A549 (cell line): ENCODE data around the gene TUBGCP5.

Experiments used
- POLR2A ChIP-seq: IDR thresholded peaks from 2 replicates; pipeline ENCODE4 v1.6.1; 2012; ENCODE audit warnings: mild to moderate bottlenecking, low read length
- RCOR1 ChIP-seq: fragments of 150-350 bp; IDR thresholded peaks from 2 replicates; pipeline ENCODE4 v1.6.1; 2014; ENCODE audit warnings: antibody characterized with exemption, low read length, low read depth
- ZNF302 ChIP-seq: fragments of 250-450 bp; sonication (Bioruptor Pico); IDR thresholded peaks from 2 replicates; pipeline ENCODE4 v1.9.0; 2021; ENCODE audit warnings: inconsistent platforms, mild to moderate bottlenecking, moderate library complexity
- TF ChIP-seq, protein P1 (sequence below): fragments of >200 bp; sonication (Bioruptor Twin); formaldehyde crosslinking; IDR thresholded peaks from 3 replicates; pipeline ENCODE4 v1.5.1; 2016
- TF ChIP-seq, protein P2 (sequence below): fragments of 200-600 bp; sonication (generic); IDR thresholded peaks from 2 replicates; pipeline ENCODE4 v1.6.1; 2016; ENCODE audit warnings: antibody characterized with exemption, mild to moderate bottlenecking, moderate library complexity
- TF ChIP-seq, protein P3 (sequence below): fragments of 150-350 bp; IDR thresholded peaks from 2 replicates; pipeline ENCODE4 v1.6.1; 2014; ENCODE audit warnings: low read depth, mild to moderate bottlenecking, low read length
- TF ChIP-seq, protein P4 (sequence below): fragments of 250-450 bp; sonication (Bioruptor Pico); IDR thresholded peaks from 2 replicates; pipeline ENCODE4 v1.5.0; 2021; ENCODE audit warnings: mild to moderate bottlenecking, moderate library complexity, borderline replicate concordance

DNA sequence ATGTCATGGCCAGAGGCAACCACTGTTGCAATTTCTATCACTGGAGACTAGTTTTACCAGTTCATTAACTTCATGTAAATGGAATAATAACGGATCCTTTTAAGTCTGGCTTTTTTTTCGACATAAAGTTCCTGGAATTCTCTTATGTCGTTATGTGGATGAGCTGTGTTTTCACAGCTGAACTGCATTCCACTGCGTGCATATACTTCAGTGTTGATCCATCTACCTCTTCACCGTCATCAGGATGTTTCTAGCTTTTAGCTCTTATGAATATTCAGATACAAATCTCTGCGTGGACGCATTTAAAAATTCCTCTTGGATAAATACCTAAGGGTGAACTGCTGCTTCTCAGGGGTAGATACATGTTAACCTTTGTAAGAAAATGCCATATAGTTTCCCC is 43.6 kb downstream of the TUBGCP5 start:
- no peak for TF ChIP-seq POLR2A
- TF ChIP-seq, protein P1, sequence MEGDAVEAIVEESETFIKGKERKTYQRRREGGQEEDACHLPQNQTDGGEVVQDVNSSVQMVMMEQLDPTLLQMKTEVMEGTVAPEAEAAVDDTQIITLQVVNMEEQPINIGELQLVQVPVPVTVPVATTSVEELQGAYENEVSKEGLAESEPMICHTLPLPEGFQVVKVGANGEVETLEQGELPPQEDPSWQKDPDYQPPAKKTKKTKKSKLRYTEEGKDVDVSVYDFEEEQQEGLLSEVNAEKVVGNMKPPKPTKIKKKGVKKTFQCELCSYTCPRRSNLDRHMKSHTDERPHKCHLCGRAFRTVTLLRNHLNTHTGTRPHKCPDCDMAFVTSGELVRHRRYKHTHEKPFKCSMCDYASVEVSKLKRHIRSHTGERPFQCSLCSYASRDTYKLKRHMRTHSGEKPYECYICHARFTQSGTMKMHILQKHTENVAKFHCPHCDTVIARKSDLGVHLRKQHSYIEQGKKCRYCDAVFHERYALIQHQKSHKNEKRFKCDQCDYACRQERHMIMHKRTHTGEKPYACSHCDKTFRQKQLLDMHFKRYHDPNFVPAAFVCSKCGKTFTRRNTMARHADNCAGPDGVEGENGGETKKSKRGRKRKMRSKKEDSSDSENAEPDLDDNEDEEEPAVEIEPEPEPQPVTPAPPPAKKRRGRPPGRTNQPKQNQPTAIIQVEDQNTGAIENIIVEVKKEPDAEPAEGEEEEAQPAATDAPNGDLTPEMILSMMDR, result no peak
- no peak for TF ChIP-seq ZNF302 (CRISPR knock-in tag)
- TF ChIP-seq, protein P2, sequence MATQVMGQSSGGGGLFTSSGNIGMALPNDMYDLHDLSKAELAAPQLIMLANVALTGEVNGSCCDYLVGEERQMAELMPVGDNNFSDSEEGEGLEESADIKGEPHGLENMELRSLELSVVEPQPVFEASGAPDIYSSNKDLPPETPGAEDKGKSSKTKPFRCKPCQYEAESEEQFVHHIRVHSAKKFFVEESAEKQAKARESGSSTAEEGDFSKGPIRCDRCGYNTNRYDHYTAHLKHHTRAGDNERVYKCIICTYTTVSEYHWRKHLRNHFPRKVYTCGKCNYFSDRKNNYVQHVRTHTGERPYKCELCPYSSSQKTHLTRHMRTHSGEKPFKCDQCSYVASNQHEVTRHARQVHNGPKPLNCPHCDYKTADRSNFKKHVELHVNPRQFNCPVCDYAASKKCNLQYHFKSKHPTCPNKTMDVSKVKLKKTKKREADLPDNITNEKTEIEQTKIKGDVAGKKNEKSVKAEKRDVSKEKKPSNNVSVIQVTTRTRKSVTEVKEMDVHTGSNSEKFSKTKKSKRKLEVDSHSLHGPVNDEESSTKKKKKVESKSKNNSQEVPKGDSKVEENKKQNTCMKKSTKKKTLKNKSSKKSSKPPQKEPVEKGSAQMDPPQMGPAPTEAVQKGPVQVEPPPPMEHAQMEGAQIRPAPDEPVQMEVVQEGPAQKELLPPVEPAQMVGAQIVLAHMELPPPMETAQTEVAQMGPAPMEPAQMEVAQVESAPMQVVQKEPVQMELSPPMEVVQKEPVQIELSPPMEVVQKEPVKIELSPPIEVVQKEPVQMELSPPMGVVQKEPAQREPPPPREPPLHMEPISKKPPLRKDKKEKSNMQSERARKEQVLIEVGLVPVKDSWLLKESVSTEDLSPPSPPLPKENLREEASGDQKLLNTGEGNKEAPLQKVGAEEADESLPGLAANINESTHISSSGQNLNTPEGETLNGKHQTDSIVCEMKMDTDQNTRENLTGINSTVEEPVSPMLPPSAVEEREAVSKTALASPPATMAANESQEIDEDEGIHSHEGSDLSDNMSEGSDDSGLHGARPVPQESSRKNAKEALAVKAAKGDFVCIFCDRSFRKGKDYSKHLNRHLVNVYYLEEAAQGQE, result no peak
- TF ChIP-seq, protein P3, sequence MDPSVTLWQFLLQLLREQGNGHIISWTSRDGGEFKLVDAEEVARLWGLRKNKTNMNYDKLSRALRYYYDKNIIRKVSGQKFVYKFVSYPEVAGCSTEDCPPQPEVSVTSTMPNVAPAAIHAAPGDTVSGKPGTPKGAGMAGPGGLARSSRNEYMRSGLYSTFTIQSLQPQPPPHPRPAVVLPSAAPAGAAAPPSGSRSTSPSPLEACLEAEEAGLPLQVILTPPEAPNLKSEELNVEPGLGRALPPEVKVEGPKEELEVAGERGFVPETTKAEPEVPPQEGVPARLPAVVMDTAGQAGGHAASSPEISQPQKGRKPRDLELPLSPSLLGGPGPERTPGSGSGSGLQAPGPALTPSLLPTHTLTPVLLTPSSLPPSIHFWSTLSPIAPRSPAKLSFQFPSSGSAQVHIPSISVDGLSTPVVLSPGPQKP, result no peak
- TF ChIP-seq, protein P4, sequence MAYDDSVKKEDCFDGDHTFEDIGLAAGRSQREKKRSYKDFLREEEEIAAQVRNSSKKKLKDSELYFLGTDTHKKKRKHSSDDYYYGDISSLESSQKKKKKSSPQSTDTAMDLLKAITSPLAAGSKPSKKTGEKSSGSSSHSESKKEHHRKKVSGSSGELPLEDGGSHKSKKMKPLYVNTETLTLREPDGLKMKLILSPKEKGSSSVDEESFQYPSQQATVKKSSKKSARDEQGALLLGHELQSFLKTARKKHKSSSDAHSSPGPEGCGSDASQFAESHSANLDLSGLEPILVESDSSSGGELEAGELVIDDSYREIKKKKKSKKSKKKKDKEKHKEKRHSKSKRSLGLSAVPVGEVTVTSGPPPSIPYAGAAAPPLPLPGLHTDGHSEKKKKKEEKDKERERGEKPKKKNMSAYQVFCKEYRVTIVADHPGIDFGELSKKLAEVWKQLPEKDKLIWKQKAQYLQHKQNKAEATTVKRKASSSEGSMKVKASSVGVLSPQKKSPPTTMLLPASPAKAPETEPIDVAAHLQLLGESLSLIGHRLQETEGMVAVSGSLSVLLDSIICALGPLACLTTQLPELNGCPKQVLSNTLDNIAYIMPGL (CRISPR knock-in tag), result no peak
- no peak for TF ChIP-seq RCOR1
